H1 (cell line): ENCODE measurements around the gene PCGF3. TPM values are rescaled to one million over a fixed set of nuclear protein-coding genes. Genes with fewer than 3 reads are reported as not detected.

Source experiments
- CTCF ChIA-PET: fragments of 300-600 bp; sonication (Branson Sonifier 250); formaldehyde crosslinking; loops from one replicate; lab custom pipeline; 2021; ENCODE audit not compliant: partially characterized antibody; lab: Charles Lee
- POLR2A ChIA-PET: fragments of 300-600 bp; sonication (Branson Sonifier 250); formaldehyde crosslinking; loops from one replicate; lab custom pipeline; 2021; ENCODE audit warnings: inconsistent platforms; ENCODE audit not compliant: partially characterized antibody; lab: Charles Lee
- DNase-seq, 2 experiments: peaks; one replicate each; pipeline versions ENCODE4 v3.0.0 to v3.0.0-alpha.2; 2010 to 2022; ENCODE audit warnings: low spot score in 2 of 2, low read depth in 1 of 2, mixed read lengths in 1 of 2
- FAIRE-seq: peaks from 2 replicates; lab custom pipeline; 2011; peaks lifted over from hg19 to GRCh38; lab: Jason Lieb, UNC
- H2AFZ ChIP-seq: 2 replicates; pipeline ENCODE4 v1.8.1; 2012; ENCODE audit warnings: low read length, inconsistent platforms
- H2AK5ac ChIP-seq: 2 replicates; pipeline ENCODE4 v1.6.1; 2013; ENCODE audit warnings: low read depth, low read length
- H2BK120ac ChIP-seq: replicated peaks from 2 replicates; pipeline ENCODE3; 2013; ENCODE audit warnings: low read depth, low read length, inconsistent platforms
- H2BK12ac ChIP-seq: 2 replicates; pipeline ENCODE4 v1.6.1; 2013; ENCODE audit warnings: low read depth, low read length
- H2BK15ac ChIP-seq: 2 replicates; pipeline ENCODE4 v1.6.1; 2013; ENCODE audit warnings: low read length
- H2BK20ac ChIP-seq: 2 replicates; pipeline ENCODE4 v1.6.1; 2013; ENCODE audit warnings: low read length
- H2BK5ac ChIP-seq: 2 replicates; pipeline ENCODE4 v1.6.1; 2013; ENCODE audit warnings: low read depth, low read length
- H3K14ac ChIP-seq: 2 replicates; pipeline ENCODE4 v1.6.1; 2013; ENCODE audit warnings: inconsistent platforms; ENCODE audit not compliant: insufficient read length
- H3K18ac ChIP-seq: 2 replicates; pipeline ENCODE4 v1.6.1; 2013; ENCODE audit warnings: low read length; ENCODE audit errors: extremely low read depth
- H3K23ac ChIP-seq: 2 replicates; pipeline ENCODE4 v1.6.1; 2013; ENCODE audit warnings: inconsistent platforms; ENCODE audit not compliant: insufficient read length
- H3K23me2 ChIP-seq: 2 replicates; pipeline ENCODE4 v1.6.1; 2013; ENCODE audit warnings: low read depth, low read length
- H3K27ac ChIP-seq: 2 replicates; pipeline ENCODE4 v1.6.1; 2011; ENCODE audit warnings: low read depth, low read length, inconsistent platforms
- H3K27me3 ChIP-seq, 4 experiments: replicated peaks in 1 of 4; 1 replicate in 1 of 4; 2 replicates in 3 of 4; pipeline versions ENCODE4 v1.6.1 to v1.8.1; 2011 to 2013; ENCODE audit warnings: low read length in 3 of 4, mild to moderate bottlenecking in 3 of 4, inconsistent platforms in 2 of 4, mixed read lengths in 2 of 4, moderate library complexity in 1 of 4; ENCODE audit not compliant: control insufficient read depth in 3 of 4, insufficient read depth in 3 of 4; ENCODE audit errors: extremely low read depth in 1 of 4
- H3K36me3 ChIP-seq, 4 experiments: 2 replicates each; pipeline versions ENCODE4 v1.6.1 to v1.8.1; 2011 to 2013; ENCODE audit warnings: mild to moderate bottlenecking in 4 of 4, low read length in 3 of 4, moderate library complexity in 2 of 4, control low read depth in 1 of 4, inconsistent platforms in 1 of 4; ENCODE audit not compliant: insufficient read depth in 4 of 4, control insufficient read depth in 2 of 4
- H3K4ac ChIP-seq: replicated peaks from 2 replicates; pipeline ENCODE3; 2013; ENCODE audit warnings: low read length, low read depth, mixed read lengths, inconsistent platforms; ENCODE audit not compliant: insufficient read length
- H3K4me1 ChIP-seq, 4 experiments: replicated peaks in 1 of 4; 1 replicate in 1 of 4; 2 replicates in 3 of 4; pipeline versions ENCODE4 v1.6.1 to v1.8.1; 2011 to 2013; ENCODE audit warnings: low read length in 3 of 4, inconsistent platforms in 2 of 4, mixed read lengths in 1 of 4; ENCODE audit not compliant: insufficient read depth in 4 of 4, control insufficient read depth in 3 of 4
- H3K4me2 ChIP-seq, 2 experiments: 2 replicates each; pipeline versions ENCODE4 v1.6.1 to v1.8.1; 2011 to 2013; ENCODE audit warnings: low read depth in 2 of 2, low read length in 2 of 2, control low read depth in 1 of 2, inconsistent platforms in 1 of 2, mild to moderate bottlenecking in 1 of 2; ENCODE audit not compliant: insufficient read depth in 1 of 2
- H3K4me3 ChIP-seq, 4 experiments: fragments of 200-600, 300-600 bp in 1 of 4; sonication (generic), shearing (Covaris generic), sonication (Bioruptor Twin) in 1 of 4; 2 replicates each; pipeline versions ENCODE4 v1.5.1 to v1.8.1; 2011 to 2016; ENCODE audit warnings: low read length in 4 of 4, low read depth in 3 of 4, control low read depth in 2 of 4, inconsistent platforms in 2 of 4, mild to moderate bottlenecking in 2 of 4, mixed read lengths in 1 of 4, moderate library complexity in 1 of 4; ENCODE audit not compliant: insufficient read depth in 2 of 4; ENCODE audit errors: extremely low read depth in 1 of 4
- H3K56ac ChIP-seq: replicated peaks from 2 replicates; pipeline ENCODE3; 2013; ENCODE audit warnings: low read depth, mild to moderate bottlenecking, mixed read lengths, low read length, inconsistent platforms; ENCODE audit not compliant: insufficient read length
- H3K79me1 ChIP-seq: 2 replicates; pipeline ENCODE4 v1.6.1; 2013; ENCODE audit warnings: low read depth, low read length, control low read depth
- H3K79me2 ChIP-seq, 2 experiments: 2 replicates each; pipeline versions ENCODE4 v1.6.1 to v1.8.1; 2012 to 2013; ENCODE audit warnings: low read length in 2 of 2, mild to moderate bottlenecking in 2 of 2, inconsistent platforms in 1 of 2; ENCODE audit not compliant: insufficient read depth in 2 of 2, control insufficient read depth in 1 of 2
- H3K9ac ChIP-seq, 4 experiments: replicated peaks in 1 of 4; 1 replicate in 1 of 4; 2 replicates in 3 of 4; pipeline versions ENCODE4 v1.6.1 to v1.8.1; 2011 to 2013; ENCODE audit warnings: low read depth in 3 of 4, low read length in 3 of 4, control low read depth in 2 of 4, mild to moderate bottlenecking in 2 of 4, moderate library complexity in 2 of 4, inconsistent platforms in 1 of 4; ENCODE audit errors: extremely low read depth in 1 of 4
- H3K9me3 ChIP-seq, 2 experiments: 2 replicates each; pipeline versions ENCODE4 v1.6.1 to v1.8.1; 2012 to 2013; ENCODE audit warnings: mild to moderate bottlenecking in 2 of 2, moderate library complexity in 2 of 2, control low read depth in 1 of 2, inconsistent platforms in 1 of 2, low read depth in 1 of 2, low read length in 1 of 2, mixed read lengths in 1 of 2; ENCODE audit not compliant: insufficient read depth in 2 of 2
- H4K20me1 ChIP-seq, 2 experiments: replicated peaks in 1 of 2; 2 replicates each; pipeline versions ENCODE3 to v1.8.1; 2011 to 2013; ENCODE audit warnings: inconsistent platforms in 2 of 2, low read length in 2 of 2, mild to moderate bottlenecking in 1 of 2; ENCODE audit not compliant: insufficient read depth in 2 of 2, control insufficient read depth in 1 of 2
- H4K5ac ChIP-seq: 2 replicates; pipeline ENCODE4 v1.6.1; 2013; ENCODE audit warnings: low read length, low read depth, mixed read lengths, inconsistent platforms; ENCODE audit not compliant: insufficient read length
- H4K8ac ChIP-seq: 2 replicates; pipeline ENCODE4 v1.8.0; 2013; ENCODE audit warnings: mild to moderate bottlenecking, moderate library complexity, low read length, inconsistent platforms; ENCODE audit not compliant: insufficient read depth; ENCODE audit errors: extremely low read depth
- H4K91ac ChIP-seq: replicated peaks from 2 replicates; pipeline ENCODE3; 2013; ENCODE audit warnings: low read length, mixed read lengths, inconsistent platforms; ENCODE audit not compliant: insufficient read length
- TEAD4 ChIP-seq: IDR thresholded peaks from 2 replicates; pipeline ENCODE4 v1.6.1; 2012; ENCODE audit warnings: low read depth, low read length, inconsistent platforms, mixed read lengths
- WGBS, 2 experiments: shearing (Covaris generic) in 1 of 2; methylation state at CpG; one replicate each; pipeline versions ENCODE4 v1.1.6 to v1.1.7; 2013 to 2015; ENCODE audit warnings: low lambda C conversion rate in 2 of 2, mixed read lengths in 2 of 2, inconsistent platforms in 1 of 2, low coverage in 1 of 2, missing lambda C conversion rate in 1 of 2; ENCODE audit not compliant: insufficient replicate concordance in 2 of 2, insufficient coverage in 1 of 2, insufficient read length in 1 of 2; ENCODE audit errors: extremely low coverage in 1 of 2, missing lambda C conversion rate in 1 of 2; 5-methylcytosine and 5-hydroxymethylcytosine counted together
- polyA plus RNA-seq, 7 experiments: library from polyadenylated mRNA; depleted of rRNA in 3 of 7; stranded (reverse) in 5 of 7; unstranded in 2 of 7; fragments of >200 nt in 5 of 7; fragments of 200-250 nt in 2 of 7; gene quantifications; 1 replicate in 5 of 7; 2 replicates in 1 of 7; 4 replicates in 1 of 7; pipeline versions ENCODE4 v1.2.1 to v1.2.3, GENCODE V29; 2011 to 2013; ENCODE audit warnings: missing spikeins in 2 of 7, mixed read lengths in 2 of 7
- total RNA-seq: library from RNA; stranded (reverse); fragmentation: NEBNext Ultra II Directional; extraction: Animal tissue kit (Norgen Biotek cat#: 25700); gene quantifications from 2 replicates; pipeline ENCODE4 v1.2.1, GENCODE V29; 2021

PCGF3 gene
- total and polyA plus RNA-seq, 2 of the 8 experiments (the other 6 are each of a cell fraction or from before 2014, with no cell fraction given): 52.7 to 52.9 TPM

DNA sequence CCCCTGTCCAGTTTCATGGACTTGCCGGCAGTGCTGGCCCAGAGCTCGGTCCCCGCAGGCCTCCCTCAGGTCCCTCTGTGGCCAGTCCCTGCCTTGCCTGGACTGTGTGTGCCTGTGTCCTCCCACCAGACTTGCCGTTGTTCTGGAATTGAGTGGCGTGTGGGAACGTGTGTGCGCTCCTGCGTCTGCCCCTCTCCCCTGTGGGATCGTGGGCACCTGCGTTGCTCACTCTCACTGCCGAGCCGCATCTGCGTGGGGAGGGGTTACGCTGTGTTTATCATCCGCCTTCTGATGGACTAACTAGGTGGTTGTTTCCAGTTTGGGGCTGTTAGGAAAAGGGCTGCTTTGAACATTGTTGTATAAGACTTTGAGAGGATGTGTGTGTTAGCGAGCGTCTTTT, 21.2 kb downstream of the PCGF3 start:
- H2BK20ac ChIP-seq: no peak overlapping the region
- H2BK15ac ChIP-seq: no peak overlapping the region
- no peak overlapping the region for H4K8ac ChIP-seq
- WGBS, 2 experiments: 90% methylated on average over 14 of the region's 17 CpGs; no CpG with 5 or more reads in 1 of the 2 experiments
- no peak overlapping the region for H3K9ac ChIP-seq
- no peak overlapping the region for H3K4me2 ChIP-seq
- no peak overlapping the region for H3K18ac ChIP-seq
- H3K4me1 ChIP-seq: no peaks in the 10 kb centered on the region
- H4K91ac ChIP-seq: no peak overlapping the region
- no peak overlapping the region for H3K27ac ChIP-seq
- no peaks in the 10 kb centered on the region for H3K23me2 ChIP-seq
- H3K23ac ChIP-seq: no peak overlapping the region
- H2AK5ac ChIP-seq: no peak overlapping the region
- H3K56ac ChIP-seq: no peak overlapping the region
- H2BK120ac ChIP-seq: no peak overlapping the region
- peaks cover 12% of the 10 kb centered on the region for H3K79me1 ChIP-seq
- no peak overlapping the region for H3K14ac ChIP-seq
- FAIRE-seq (no peak), DNase-seq (no peak)
- H3K36me3 ChIP-seq: peaks cover 0 to 16% (median 6%) of the 10 kb centered on the region in 4 experiments; a peak in 5 of 8 replicates
- no peak overlapping the region for H2BK5ac ChIP-seq
- H3K4ac ChIP-seq: no peak overlapping the region
- no peak overlapping the region for H2BK12ac ChIP-seq
- H3K4me3 ChIP-seq: no peak overlapping the region
- POLR2A ChIA-PET: interaction anchor here (0.8 kb wide), 1 partner anchor 17 kb away, joined by 3 read pairs; no protein-coding TSS in a partner anchor
- peaks cover 0 to 5% of the 10 kb centered on the region in 2 experiments; a peak in 1 of 4 replicates for H3K9me3 ChIP-seq
- no peak overlapping the region for H4K5ac ChIP-seq
- H4K20me1 ChIP-seq: peaks cover 26 to 32% of the 10 kb centered on the region in 2 experiments
- no peak overlapping the region for H2AFZ ChIP-seq
- H3K27me3 ChIP-seq: no peaks in the 10 kb centered on the region
- peaks cover 3 to 53% of the 10 kb centered on the region in 2 experiments; a peak in 3 of 4 replicates for H3K79me2 ChIP-seq
- CTCF ChIA-PET: interaction anchor here (0.6 to 2.3 kb wide), 3 partner anchors 16 to 101 kb away, joined by 3 to 6 read pairs (median 3); partner anchors contain the start of gene PDE6B
- no peak for TF ChIP-seq TEAD4
